HepG2 (cell line): ENCODE results near the gene RGP1. TPM values are rescaled to one million over a fixed set of nuclear protein-coding genes. Genes with fewer than 3 reads are reported as not detected.

ENCODE experiments used
- EEA1 ChIP-seq: sonication (generic); formaldehyde crosslinking; IDR thresholded peaks from 2 replicates; pipeline ENCODE4 v1.5.1; 2020; ENCODE audit warnings: mild to moderate bottlenecking, missing genetic modification reagents, borderline replicate concordance
- FLYWCH1 ChIP-seq: sonication (generic); formaldehyde crosslinking; IDR thresholded peaks from 2 replicates; pipeline ENCODE4 v1.8.1; 2023; ENCODE audit warnings: mild to moderate bottlenecking, missing genetic modification reagents
- FOSL2 ChIP-seq: sonication (generic); formaldehyde crosslinking; IDR thresholded peaks from 2 replicates; pipeline ENCODE4 v1.4.0; 2020; ENCODE audit warnings: missing genetic modification reagents
- HNRNPLL ChIP-seq: fragments of 200-400 bp; formaldehyde crosslinking; IDR thresholded peaks from 2 replicates; pipeline ENCODE4 v1.6.1; 2017; ENCODE audit warnings: mild to moderate bottlenecking, low read depth, low read length; ENCODE audit not compliant: poor library complexity, severe bottlenecking
- PRMT3 ChIP-seq: sonication (generic); formaldehyde crosslinking; IDR thresholded peaks from 2 replicates; pipeline ENCODE4 v1.8.1; 2022; ENCODE audit warnings: low read depth, mild to moderate bottlenecking, moderate library complexity, missing genetic modification reagents, borderline replicate concordance
- SMAD9 ChIP-seq: sonication (generic); formaldehyde crosslinking; IDR thresholded peaks from 2 replicates; pipeline ENCODE4 v1.5.1; 2020; ENCODE audit warnings: mild to moderate bottlenecking, missing genetic modification reagents
- TMF1 ChIP-seq: sonication (generic); formaldehyde crosslinking; IDR thresholded peaks from 2 replicates; pipeline ENCODE4 v1.8.1; 2022; ENCODE audit warnings: low read depth, missing genetic modification reagents
- YY1 ChIP-seq: IDR thresholded peaks from 2 replicates; pipeline ENCODE4 v1.6.1; 2011; ENCODE audit warnings: low read length, low read depth, moderate library complexity, mild to moderate bottlenecking; ENCODE audit not compliant: insufficient read depth, insufficient replicate concordance
- ZNF501 ChIP-seq: sonication (generic); formaldehyde crosslinking; IDR thresholded peaks from 2 replicates; pipeline ENCODE4 v1.5.1; 2020; ENCODE audit warnings: mild to moderate bottlenecking, moderate library complexity, missing genetic modification reagents
- ZNF674 ChIP-seq: sonication (generic); formaldehyde crosslinking; IDR thresholded peaks from 2 replicates; pipeline ENCODE4 v1.5.0; 2020; ENCODE audit warnings: low read depth, mild to moderate bottlenecking, missing genetic modification reagents
- polyA plus RNA-seq, 8 experiments: library from polyadenylated mRNA; depleted of rRNA in 3 of 8; stranded (reverse) in 7 of 8; unstranded in 1 of 8; fragments of >200 nt; fragmentation: Illumina TruSeq in 4 of 8; extraction: Trizol in 4 of 8; gene quantifications; 2 replicates each; pipeline versions ENCODE4 v1.2.1 to v1.2.3, GENCODE V29; 2011 to 2016; ENCODE audit warnings: low read depth in 4 of 8, missing spikeins in 1 of 8, mixed read lengths in 1 of 8; ENCODE audit not compliant: insufficient read depth in 1 of 8
- total RNA-seq, 5 experiments: library from RNA; depleted of rRNA; stranded (reverse); fragments of >200 nt; fragmentation: Illumina TruSeq; extraction: Trizol; gene quantifications; 2 replicates each; pipeline ENCODE4 v1.2.3, GENCODE V29; 2016; ENCODE audit warnings: low read depth in 1 of 5
- TF ChIP-seq, protein P1 (sequence below): sonication (generic); formaldehyde crosslinking; IDR thresholded peaks from 2 replicates; pipeline ENCODE4 v1.4.0; 2020; ENCODE audit warnings: missing genetic modification reagents, borderline replicate concordance
- TF ChIP-seq, protein P2 (sequence below): sonication (generic); formaldehyde crosslinking; IDR thresholded peaks from 2 replicates; pipeline ENCODE4 v1.4.0; 2020; ENCODE audit warnings: missing genetic modification reagents, low read depth, mild to moderate bottlenecking, borderline replicate concordance
- TF ChIP-seq, protein P3 (sequence below): sonication (generic); formaldehyde crosslinking; IDR thresholded peaks from 2 replicates; pipeline ENCODE4 v1.5.0; 2020; ENCODE audit warnings: missing genetic modification reagents, mild to moderate bottlenecking, borderline replicate concordance
- TF ChIP-seq, protein P4 (sequence below): sonication (generic); formaldehyde crosslinking; IDR thresholded peaks from 2 replicates; pipeline ENCODE4 v1.4.0; 2020; ENCODE audit warnings: mild to moderate bottlenecking, low read depth, missing genetic modification reagents
- TF ChIP-seq, protein P5 (sequence below): sonication (generic); formaldehyde crosslinking; IDR thresholded peaks from 2 replicates; pipeline ENCODE4 v1.4.0; 2020; ENCODE audit warnings: mild to moderate bottlenecking, missing genetic modification reagents, borderline replicate concordance

RGP1 gene
- total and polyA plus RNA-seq, 2 of the 13 experiments (the other 11 are each of a cell fraction or from before 2014, with no cell fraction given): 12.7 to 21.0 TPM

DNA sequence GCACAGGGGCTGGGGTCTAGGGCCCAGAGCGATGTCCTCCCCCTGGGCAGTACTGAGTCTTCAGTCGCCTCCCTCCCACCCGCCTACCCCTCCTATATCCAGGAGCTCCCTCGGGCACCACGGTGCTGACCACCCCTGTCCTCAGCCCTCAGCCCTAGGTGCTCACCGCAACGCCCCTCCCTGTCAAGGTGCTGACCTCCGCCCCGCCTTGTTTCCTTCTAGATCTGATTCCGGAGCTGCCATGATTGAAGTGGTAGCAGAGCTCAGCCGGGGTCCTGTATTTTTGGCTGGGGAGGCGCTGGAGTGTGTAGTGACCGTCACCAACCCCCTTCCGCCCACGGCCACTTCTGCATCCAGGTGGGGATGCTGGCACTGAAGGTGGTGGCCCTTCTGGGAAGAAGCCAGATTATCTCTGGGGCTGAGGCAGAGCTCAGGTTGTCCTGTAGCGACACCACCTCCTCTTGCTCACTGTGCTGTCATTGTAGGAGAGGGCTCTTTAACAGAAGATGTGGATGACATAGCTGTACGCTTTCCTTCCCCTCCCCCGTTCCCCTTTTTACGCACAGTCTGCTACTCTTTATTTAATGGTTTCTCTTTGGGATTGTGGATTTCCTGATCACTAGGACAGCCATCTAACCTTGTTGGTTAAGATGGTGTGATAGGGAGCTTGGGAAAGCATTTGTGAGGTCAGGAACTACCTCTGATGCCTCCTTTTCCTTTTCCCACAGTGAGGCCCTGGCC lies 598 bp downstream of the RGP1 start (continued):
- TF ChIP-seq, protein P1, sequence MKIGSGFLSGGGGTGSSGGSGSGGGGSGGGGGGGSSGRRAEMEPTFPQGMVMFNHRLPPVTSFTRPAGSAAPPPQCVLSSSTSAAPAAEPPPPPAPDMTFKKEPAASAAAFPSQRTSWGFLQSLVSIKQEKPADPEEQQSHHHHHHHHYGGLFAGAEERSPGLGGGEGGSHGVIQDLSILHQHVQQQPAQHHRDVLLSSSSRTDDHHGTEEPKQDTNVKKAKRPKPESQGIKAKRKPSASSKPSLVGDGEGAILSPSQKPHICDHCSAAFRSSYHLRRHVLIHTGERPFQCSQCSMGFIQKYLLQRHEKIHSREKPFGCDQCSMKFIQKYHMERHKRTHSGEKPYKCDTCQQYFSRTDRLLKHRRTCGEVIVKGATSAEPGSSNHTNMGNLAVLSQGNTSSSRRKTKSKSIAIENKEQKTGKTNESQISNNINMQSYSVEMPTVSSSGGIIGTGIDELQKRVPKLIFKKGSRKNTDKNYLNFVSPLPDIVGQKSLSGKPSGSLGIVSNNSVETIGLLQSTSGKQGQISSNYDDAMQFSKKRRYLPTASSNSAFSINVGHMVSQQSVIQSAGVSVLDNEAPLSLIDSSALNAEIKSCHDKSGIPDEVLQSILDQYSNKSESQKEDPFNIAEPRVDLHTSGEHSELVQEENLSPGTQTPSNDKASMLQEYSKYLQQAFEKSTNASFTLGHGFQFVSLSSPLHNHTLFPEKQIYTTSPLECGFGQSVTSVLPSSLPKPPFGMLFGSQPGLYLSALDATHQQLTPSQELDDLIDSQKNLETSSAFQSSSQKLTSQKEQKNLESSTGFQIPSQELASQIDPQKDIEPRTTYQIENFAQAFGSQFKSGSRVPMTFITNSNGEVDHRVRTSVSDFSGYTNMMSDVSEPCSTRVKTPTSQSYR (CRISPR knock-in tag): peak; percentile 28; the same call in 1 of the 2 replicates
- no peak for TF ChIP-seq ZNF674 (CRISPR knock-in tag)
- TF ChIP-seq, protein P2, sequence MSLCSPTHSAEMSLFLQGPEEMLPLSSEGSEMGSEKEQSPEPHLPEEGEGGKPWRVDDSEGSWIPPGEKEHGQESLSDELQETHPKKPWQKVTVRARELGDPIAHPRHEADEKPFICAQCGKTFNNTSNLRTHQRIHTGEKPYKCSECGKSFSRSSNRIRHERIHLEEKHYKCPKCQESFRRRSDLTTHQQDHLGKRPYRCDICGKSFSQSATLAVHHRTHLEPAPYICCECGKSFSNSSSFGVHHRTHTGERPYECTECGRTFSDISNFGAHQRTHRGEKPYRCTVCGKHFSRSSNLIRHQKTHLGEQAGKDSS (CRISPR knock-in tag): no peak
- no peak for TF ChIP-seq FLYWCH1
- no peak for TF ChIP-seq PRMT3 (CRISPR knock-in tag)
- TF ChIP-seq, protein P3, sequence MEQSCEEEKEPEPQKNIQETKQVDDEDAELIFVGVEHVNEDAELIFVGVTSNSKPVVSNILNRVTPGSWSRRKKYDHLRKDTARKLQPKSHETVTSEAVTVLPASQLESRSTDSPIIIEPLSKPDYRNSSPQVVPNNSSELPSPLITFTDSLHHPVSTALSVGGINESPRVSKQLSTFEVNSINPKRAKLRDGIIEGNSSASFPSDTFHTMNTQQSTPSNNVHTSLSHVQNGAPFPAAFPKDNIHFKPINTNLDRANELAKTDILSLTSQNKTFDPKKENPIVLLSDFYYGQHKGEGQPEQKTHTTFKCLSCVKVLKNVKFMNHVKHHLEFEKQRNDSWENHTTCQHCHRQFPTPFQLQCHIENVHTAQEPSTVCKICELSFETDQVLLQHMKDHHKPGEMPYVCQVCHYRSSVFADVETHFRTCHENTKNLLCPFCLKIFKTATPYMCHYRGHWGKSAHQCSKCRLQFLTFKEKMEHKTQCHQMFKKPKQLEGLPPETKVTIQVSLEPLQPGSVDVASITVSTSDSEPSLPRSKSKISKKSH (CRISPR knock-in tag): peak; percentile 72; the same call in 1 of the 2 replicates
- 0 out of 2 replicates have a peak, but pooled peaks have one; percentile 6 for TF ChIP-seq TMF1 (CRISPR knock-in tag)
- TF ChIP-seq ZNF501 (CRISPR knock-in tag): 0 out of 2 replicates have a peak, but pooled peaks have one; percentile 32
- peak; percentile 0 for TF ChIP-seq HNRNPLL
- no peak for TF ChIP-seq FOSL2 (CRISPR knock-in tag)
- TF ChIP-seq, protein P4, sequence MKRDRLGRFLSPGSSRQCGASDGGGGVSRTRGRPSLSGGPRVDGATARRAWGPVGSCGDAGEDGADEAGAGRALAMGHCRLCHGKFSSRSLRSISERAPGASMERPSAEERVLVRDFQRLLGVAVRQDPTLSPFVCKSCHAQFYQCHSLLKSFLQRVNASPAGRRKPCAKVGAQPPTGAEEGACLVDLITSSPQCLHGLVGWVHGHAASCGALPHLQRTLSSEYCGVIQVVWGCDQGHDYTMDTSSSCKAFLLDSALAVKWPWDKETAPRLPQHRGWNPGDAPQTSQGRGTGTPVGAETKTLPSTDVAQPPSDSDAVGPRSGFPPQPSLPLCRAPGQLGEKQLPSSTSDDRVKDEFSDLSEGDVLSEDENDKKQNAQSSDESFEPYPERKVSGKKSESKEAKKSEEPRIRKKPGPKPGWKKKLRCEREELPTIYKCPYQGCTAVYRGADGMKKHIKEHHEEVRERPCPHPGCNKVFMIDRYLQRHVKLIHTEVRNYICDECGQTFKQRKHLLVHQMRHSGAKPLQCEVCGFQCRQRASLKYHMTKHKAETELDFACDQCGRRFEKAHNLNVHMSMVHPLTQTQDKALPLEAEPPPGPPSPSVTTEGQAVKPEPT: peak; percentile 20
- TF ChIP-seq EEA1 (CRISPR knock-in tag): 0 out of 2 replicates have a peak, but pooled peaks have one; percentile 47
- TF ChIP-seq, protein P5, sequence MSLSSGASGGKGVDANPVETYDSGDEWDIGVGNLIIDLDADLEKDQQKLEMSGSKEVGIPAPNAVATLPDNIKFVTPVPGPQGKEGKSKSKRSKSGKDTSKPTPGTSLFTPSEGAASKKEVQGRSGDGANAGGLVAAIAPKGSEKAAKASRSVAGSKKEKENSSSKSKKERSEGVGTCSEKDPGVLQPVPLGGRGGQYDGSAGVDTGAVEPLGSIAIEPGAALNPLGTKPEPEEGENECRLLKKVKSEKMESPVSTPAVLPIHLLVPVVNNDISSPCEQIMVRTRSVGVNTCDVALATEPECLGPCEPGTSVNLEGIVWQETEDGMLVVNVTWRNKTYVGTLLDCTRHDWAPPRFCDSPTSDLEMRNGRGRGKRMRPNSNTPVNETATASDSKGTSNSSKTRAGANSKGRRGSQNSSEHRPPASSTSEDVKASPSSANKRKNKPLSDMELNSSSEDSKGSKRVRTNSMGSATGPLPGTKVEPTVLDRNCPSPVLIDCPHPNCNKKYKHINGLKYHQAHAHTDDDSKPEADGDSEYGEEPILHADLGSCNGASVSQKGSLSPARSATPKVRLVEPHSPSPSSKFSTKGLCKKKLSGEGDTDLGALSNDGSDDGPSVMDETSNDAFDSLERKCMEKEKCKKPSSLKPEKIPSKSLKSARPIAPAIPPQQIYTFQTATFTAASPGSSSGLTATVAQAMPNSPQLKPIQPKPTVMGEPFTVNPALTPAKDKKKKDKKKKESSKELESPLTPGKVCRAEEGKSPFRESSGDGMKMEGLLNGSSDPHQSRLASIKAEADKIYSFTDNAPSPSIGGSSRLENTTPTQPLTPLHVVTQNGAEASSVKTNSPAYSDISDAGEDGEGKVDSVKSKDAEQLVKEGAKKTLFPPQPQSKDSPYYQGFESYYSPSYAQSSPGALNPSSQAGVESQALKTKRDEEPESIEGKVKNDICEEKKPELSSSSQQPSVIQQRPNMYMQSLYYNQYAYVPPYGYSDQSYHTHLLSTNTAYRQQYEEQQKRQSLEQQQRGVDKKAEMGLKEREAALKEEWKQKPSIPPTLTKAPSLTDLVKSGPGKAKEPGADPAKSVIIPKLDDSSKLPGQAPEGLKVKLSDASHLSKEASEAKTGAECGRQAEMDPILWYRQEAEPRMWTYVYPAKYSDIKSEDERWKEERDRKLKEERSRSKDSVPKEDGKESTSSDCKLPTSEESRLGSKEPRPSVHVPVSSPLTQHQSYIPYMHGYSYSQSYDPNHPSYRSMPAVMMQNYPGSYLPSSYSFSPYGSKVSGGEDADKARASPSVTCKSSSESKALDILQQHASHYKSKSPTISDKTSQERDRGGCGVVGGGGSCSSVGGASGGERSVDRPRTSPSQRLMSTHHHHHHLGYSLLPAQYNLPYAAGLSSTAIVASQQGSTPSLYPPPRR (CRISPR knock-in tag): 0 out of 2 replicates have a peak, but pooled peaks have one; percentile 1
- TF ChIP-seq SMAD9 (CRISPR knock-in tag): no peak
- peak; percentile 73 for TF ChIP-seq YY1
